Measurements from ENCODE around the gene COL4A3.
"Not testable (repeated sequence)": the region's sequence is repeated elsewhere in the genome, so short reads cannot be mapped to it uniquely, and the experiment has no call there.

Gene COL4A3

GRCh38 chr2:227219312-227220105 lies 55.1 kb downstream of the COL4A3 start:
- TF ChIP-seq PPARA (CRISPR knock-in tag; IDR thresholded peaks at IDR 0.05; ENCODE audit: borderline replicate concordance) (no peak), TCF4 (CRISPR knock-in tag; IDR thresholded peaks at IDR 0.05; ENCODE audit: borderline replicate concordance) (no peak), CSRNP3 (CRISPR knock-in tag; IDR thresholded peaks at IDR 0.05) (no peak), ZNF70 (CRISPR knock-in tag; IDR thresholded peaks at IDR 0.05) (no peak), ZC3H10 (CRISPR knock-in tag; IDR thresholded peaks at IDR 0.05) (no peak), CSDC2 (CRISPR knock-in tag; IDR thresholded peaks at IDR 0.05) (no peak), RARB (CRISPR knock-in tag; IDR thresholded peaks at IDR 0.05) (no peak), ARNTL (CRISPR knock-in tag; IDR thresholded peaks at IDR 0.05; ENCODE audit: borderline replicate concordance, low read depth) (no peak), OSR1 (CRISPR knock-in tag; IDR thresholded peaks at IDR 0.05) (no peak), POU6F1 (CRISPR knock-in tag; IDR thresholded peaks at IDR 0.05; ENCODE audit: borderline replicate concordance, low read depth) (no peak), ISL1 (CRISPR knock-in tag; IDR thresholded peaks at IDR 0.05) (no peak), ZNF565 (CRISPR knock-in tag; conservative IDR thresholded peaks at IDR 0.05; ENCODE audit: low read depth) (no peak), TSHZ2 (CRISPR knock-in tag; IDR thresholded peaks at IDR 0.05) (no peak), ZFP30 (CRISPR knock-in tag; IDR thresholded peaks at IDR 0.05) (no peak), TOX (CRISPR knock-in tag; IDR thresholded peaks at IDR 0.05; ENCODE audit: borderline replicate concordance) (no peak), ESRRG (CRISPR knock-in tag; IDR thresholded peaks at IDR 0.05) (no peak)
- no peak for ATAC-seq

- 0 out of 3 replicates have a peak, but pooled peaks have one; percentile 40 for ATAC-seq
- TF ChIP-seq SNAI2 (CRISPR knock-in tag; IDR thresholded peaks at IDR 0.05): no peak
Observed at GRCh38 chr2:227221120-227221519, 56.7 kb downstream of the COL4A3 start.

GRCh38 chr2:227222292-227222691 lies 57.9 kb downstream of the COL4A3 start:
- TF ChIP-seq BACH2 (CRISPR knock-in tag; IDR thresholded peaks at IDR 0.05; ENCODE audit: borderline replicate concordance) (no peak), RARB (CRISPR knock-in tag; IDR thresholded peaks at IDR 0.05) (no peak), ZNF565 (CRISPR knock-in tag; conservative IDR thresholded peaks at IDR 0.05; ENCODE audit: low read depth) (no peak), CSDC2 (CRISPR knock-in tag; IDR thresholded peaks at IDR 0.05) (no peak), SNAI2 (CRISPR knock-in tag; IDR thresholded peaks at IDR 0.05) (no peak), TOX (CRISPR knock-in tag; IDR thresholded peaks at IDR 0.05; ENCODE audit: borderline replicate concordance) (no peak), PATZ1 (CRISPR knock-in tag; IDR thresholded peaks at IDR 0.05; ENCODE audit: borderline replicate concordance) (no peak), ZFP3 (CRISPR knock-in tag; IDR thresholded peaks at IDR 0.05) (no peak), ZC3H10 (CRISPR knock-in tag; IDR thresholded peaks at IDR 0.05) (no peak), OSR1 (CRISPR knock-in tag; IDR thresholded peaks at IDR 0.05) (no peak), CSRNP3 (CRISPR knock-in tag; IDR thresholded peaks at IDR 0.05) (no peak), CREB5 (CRISPR knock-in tag; IDR thresholded peaks at IDR 0.05; ENCODE audit: low read depth) (no peak), POU6F1 (CRISPR knock-in tag; IDR thresholded peaks at IDR 0.05; ENCODE audit: borderline replicate concordance, low read depth) (no peak), TCF4 (CRISPR knock-in tag; IDR thresholded peaks at IDR 0.05; ENCODE audit: borderline replicate concordance) (no peak)
- ATAC-seq: no peak

GRCh38 chr2:227225641-227226040 lies 61.2 kb downstream of the COL4A3 start:
- ATAC-seq: not testable (repeated sequence)

All from SK-N-SH treated with all-trans-retinoic acid at 6 μM for 48 hours (cell line).